ENCODE results near the gene XAB2.

DNA sequence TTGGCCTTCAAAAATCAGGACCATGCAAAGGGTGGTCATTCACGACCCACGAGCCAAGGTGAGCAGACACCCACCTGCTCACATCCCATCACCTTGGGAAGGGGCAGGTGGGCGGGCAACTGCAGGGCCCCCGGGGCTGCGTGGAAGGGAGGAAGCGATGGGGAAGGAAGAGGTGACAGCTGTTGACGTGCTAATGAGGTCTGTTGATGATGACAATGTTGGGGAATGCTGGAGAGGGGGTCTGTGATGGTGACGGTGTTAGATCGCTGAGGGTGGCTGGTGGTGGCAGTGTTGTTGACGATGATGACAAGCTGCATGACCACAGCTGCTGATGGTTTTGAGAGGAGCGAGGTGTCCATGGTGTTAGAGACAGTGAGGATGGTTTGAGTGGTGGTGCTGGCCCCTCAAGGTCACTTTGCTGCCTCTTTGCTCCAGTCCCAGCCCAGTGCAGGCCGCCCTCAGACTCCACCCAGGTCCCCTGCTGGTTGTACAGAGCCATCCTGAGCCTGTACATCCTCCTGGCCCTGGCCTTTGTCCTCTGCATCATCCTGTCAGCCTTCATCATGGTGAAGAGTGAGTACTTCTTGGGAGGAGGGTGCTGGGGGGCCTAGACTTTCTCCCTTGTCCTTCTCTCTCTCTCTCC, 48.4 kb upstream of the XAB2 start:
- TF ChIP-seq POLR2A (IDR thresholded peaks at IDR 0.05) = no peak
- TF ChIP-seq, protein P1, sequence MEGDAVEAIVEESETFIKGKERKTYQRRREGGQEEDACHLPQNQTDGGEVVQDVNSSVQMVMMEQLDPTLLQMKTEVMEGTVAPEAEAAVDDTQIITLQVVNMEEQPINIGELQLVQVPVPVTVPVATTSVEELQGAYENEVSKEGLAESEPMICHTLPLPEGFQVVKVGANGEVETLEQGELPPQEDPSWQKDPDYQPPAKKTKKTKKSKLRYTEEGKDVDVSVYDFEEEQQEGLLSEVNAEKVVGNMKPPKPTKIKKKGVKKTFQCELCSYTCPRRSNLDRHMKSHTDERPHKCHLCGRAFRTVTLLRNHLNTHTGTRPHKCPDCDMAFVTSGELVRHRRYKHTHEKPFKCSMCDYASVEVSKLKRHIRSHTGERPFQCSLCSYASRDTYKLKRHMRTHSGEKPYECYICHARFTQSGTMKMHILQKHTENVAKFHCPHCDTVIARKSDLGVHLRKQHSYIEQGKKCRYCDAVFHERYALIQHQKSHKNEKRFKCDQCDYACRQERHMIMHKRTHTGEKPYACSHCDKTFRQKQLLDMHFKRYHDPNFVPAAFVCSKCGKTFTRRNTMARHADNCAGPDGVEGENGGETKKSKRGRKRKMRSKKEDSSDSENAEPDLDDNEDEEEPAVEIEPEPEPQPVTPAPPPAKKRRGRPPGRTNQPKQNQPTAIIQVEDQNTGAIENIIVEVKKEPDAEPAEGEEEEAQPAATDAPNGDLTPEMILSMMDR (IDR thresholded peaks at IDR 0.05) = no peak

Data from Peyer's patch (tissue), 4 donors.